Measurements from ENCODE around the gene PKP1.

DNA sequence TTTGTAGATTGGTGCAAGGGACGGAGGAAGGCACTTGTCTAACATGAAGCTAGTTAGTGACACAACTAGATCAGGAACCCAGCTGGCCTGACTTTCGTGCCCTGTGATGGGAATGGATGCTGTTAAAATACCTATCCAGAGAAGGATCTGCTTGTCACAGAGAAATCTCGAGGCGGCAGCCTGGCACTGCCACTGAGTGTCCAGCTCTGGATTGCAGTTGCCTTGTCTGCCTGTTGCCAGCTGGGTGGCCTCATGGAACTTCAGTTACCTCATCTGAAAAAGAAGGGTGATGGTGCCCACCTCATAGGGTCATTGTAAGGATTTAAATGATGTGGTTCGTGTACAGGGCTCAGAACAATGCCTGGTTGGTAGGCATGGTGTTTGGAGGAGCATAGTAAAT, 2.4 kb upstream of the PKP1 start:
- TF ChIP-seq, protein P1, sequence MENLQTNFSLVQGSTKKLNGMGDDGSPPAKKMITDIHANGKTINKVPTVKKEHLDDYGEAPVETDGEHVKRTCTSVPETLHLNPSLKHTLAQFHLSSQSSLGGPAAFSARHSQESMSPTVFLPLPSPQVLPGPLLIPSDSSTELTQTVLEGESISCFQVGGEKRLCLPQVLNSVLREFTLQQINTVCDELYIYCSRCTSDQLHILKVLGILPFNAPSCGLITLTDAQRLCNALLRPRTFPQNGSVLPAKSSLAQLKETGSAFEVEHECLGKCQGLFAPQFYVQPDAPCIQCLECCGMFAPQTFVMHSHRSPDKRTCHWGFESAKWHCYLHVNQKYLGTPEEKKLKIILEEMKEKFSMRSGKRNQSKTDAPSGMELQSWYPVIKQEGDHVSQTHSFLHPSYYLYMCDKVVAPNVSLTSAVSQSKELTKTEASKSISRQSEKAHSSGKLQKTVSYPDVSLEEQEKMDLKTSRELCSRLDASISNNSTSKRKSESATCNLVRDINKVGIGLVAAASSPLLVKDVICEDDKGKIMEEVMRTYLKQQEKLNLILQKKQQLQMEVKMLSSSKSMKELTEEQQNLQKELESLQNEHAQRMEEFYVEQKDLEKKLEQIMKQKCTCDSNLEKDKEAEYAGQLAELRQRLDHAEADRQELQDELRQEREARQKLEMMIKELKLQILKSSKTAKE (IDR thresholded peaks at IDR 0.05; ENCODE audit: low read depth, poor library complexity, severe bottlenecking), result no peak
- no peak for TF ChIP-seq POLR2A (IDR thresholded peaks at IDR 0.05; ENCODE audit: low read depth, low read length)
- TF ChIP-seq EP300 (IDR thresholded peaks at IDR 0.05; ENCODE audit: borderline replicate concordance in 1 of 2, control insufficient read depth in 1 of 2, low read depth in 2 of 2, low read length in 2 of 2), result no peak
- TF ChIP-seq, protein P2, sequence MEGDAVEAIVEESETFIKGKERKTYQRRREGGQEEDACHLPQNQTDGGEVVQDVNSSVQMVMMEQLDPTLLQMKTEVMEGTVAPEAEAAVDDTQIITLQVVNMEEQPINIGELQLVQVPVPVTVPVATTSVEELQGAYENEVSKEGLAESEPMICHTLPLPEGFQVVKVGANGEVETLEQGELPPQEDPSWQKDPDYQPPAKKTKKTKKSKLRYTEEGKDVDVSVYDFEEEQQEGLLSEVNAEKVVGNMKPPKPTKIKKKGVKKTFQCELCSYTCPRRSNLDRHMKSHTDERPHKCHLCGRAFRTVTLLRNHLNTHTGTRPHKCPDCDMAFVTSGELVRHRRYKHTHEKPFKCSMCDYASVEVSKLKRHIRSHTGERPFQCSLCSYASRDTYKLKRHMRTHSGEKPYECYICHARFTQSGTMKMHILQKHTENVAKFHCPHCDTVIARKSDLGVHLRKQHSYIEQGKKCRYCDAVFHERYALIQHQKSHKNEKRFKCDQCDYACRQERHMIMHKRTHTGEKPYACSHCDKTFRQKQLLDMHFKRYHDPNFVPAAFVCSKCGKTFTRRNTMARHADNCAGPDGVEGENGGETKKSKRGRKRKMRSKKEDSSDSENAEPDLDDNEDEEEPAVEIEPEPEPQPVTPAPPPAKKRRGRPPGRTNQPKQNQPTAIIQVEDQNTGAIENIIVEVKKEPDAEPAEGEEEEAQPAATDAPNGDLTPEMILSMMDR (IDR thresholded peaks at IDR 0.05 in 2 of 3, conservative IDR thresholded peaks at IDR 0.05 in 1 of 3; ENCODE audit: control insufficient read depth in 2 of 3, extremely low read depth in 1 of 3, insufficient read depth in 1 of 3, low read depth in 3 of 3, low read length in 3 of 3), result no peak
- TF ChIP-seq SMAD5 (IDR thresholded peaks at IDR 0.05; ENCODE audit: low read depth), result no peak
